Ascending aorta (tissue), 2 donors: ENCODE measurements around the gene DACH1. TPM values are rescaled to one million over a fixed set of nuclear protein-coding genes. Genes with fewer than 3 reads are reported as not detected.

Experiments
- DNase-seq, 2 donors: peaks; one replicate each; pipeline ENCODE4 v3.0.0-alpha.2; 2019; ENCODE audit warnings: low spot score in 2 of 2
- H3K27ac ChIP-seq, 2 donors: fragments of 200-600 bp; sonication (generic); one replicate each; pipeline ENCODE4 v1.5.1; 2016 to 2017; ENCODE audit warnings: mild to moderate bottlenecking in 1 of 2
- H3K27me3 ChIP-seq: fragments of 200-600 bp; sonication (generic); one replicate; pipeline ENCODE4 v1.5.1; 2017
- H3K36me3 ChIP-seq, 2 donors: fragments of 200-600 bp; sonication (generic); one replicate each; pipeline ENCODE4 v1.5.1; 2016
- H3K4me1 ChIP-seq, 2 donors: fragments of 200-600 bp; sonication (generic); one replicate each; pipeline ENCODE4 v1.5.1; 2016 to 2017; ENCODE audit warnings: mild to moderate bottlenecking in 1 of 2
- H3K4me3 ChIP-seq, 2 donors: fragments of 200-600 bp; sonication (generic); one replicate each; pipeline ENCODE4 v1.5.1; 2016 to 2017; ENCODE audit warnings: mild to moderate bottlenecking in 1 of 2
- H3K9me3 ChIP-seq, 2 donors: fragments of 200-600 bp; sonication (generic); one replicate each; pipeline ENCODE4 v1.5.1; 2016
- intact Hi-C: fragments of 100-400 bp; cut with DNase I; formaldehyde crosslinking; loops from one replicate; pipeline ENCODE4 v1.15.1; 2023
- total RNA-seq: library from RNA; depleted of rRNA; stranded (reverse); fragments of >200 nt; gene quantifications from one replicate; pipeline ENCODE4 v1.1.0, GENCODE V29; 2016
- TF ChIP-seq, protein P1 (sequence below), 3 experiments: fragments of 200-600 bp in 2 of 3; fragments of 450-650 bp in 1 of 3; sonication (generic) in 2 of 3; IDR thresholded peaks; one replicate each; pipeline ENCODE4 v1.5.1; 2016 to 2019; ENCODE audit warnings: antibody characterized with exemption in 3 of 3, mild to moderate bottlenecking in 1 of 3, moderate library complexity in 1 of 3

The DACH1 gene
- total RNA-seq, 1 donor from 2014 or later: not detected

DNA sequence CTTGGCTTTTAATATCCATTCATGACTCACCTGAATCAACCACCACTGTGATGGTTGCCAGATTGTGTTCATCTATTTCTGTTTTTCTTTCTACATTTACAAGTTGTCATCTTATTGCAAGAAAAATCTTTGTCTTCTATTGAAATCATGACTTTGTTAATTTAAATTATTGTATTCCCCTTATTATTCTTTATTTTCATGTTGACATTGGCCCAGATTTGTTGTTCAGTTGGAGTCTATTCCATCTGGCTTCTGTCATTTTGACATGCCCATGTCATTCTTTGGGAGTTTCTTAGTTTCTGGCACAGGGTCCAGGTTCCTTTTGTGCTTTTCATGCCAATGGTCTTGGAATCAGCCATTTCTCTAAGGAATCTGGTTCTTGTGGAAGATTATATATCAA is 19.9 kb upstream of the DACH1 start:
- no peak for DNase-seq
- intact Hi-C loops: no loop called here

DNA sequence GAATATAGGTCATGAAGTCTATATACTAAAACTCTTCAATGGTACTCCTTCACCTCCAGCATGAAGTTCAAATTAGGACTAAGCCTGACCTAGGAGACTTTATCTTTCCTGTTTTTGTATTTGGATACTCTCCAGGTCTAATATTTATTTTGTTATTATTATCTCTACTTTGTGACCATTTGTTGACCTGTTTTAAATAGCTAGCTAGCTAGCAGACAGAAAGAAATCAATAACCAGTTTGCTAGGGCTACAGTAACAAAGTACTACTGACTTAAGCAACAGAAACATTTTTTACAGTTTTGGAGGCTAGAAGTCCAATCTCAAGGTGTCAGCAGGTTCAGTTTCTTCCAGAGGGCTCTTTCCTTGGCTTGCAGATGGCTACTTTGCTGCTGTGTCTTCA is 15.1 kb upstream of the DACH1 start:
- H3K36me3 ChIP-seq: no peaks in the 10 kb centered on the region
- intact Hi-C loops: no loop called here
- H3K4me1 ChIP-seq: no peaks in the 10 kb centered on the region
- no peaks in the 10 kb centered on the region for H3K9me3 ChIP-seq
- H3K27me3 ChIP-seq: no peaks in the 10 kb centered on the region
- DNase-seq: no peak
- TF ChIP-seq, protein P1, sequence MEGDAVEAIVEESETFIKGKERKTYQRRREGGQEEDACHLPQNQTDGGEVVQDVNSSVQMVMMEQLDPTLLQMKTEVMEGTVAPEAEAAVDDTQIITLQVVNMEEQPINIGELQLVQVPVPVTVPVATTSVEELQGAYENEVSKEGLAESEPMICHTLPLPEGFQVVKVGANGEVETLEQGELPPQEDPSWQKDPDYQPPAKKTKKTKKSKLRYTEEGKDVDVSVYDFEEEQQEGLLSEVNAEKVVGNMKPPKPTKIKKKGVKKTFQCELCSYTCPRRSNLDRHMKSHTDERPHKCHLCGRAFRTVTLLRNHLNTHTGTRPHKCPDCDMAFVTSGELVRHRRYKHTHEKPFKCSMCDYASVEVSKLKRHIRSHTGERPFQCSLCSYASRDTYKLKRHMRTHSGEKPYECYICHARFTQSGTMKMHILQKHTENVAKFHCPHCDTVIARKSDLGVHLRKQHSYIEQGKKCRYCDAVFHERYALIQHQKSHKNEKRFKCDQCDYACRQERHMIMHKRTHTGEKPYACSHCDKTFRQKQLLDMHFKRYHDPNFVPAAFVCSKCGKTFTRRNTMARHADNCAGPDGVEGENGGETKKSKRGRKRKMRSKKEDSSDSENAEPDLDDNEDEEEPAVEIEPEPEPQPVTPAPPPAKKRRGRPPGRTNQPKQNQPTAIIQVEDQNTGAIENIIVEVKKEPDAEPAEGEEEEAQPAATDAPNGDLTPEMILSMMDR (IDR thresholded peaks at IDR 0.05): no peak
- H3K27ac ChIP-seq: no peak overlapping the region
- no peak overlapping the region for H3K4me3 ChIP-seq

More for the DNA sequence above, 19.9 kb upstream of the DACH1 start:
- TF ChIP-seq, protein P1 (IDR thresholded peaks at IDR 0.05): no peak
- Histone ChIP-seq H3K27ac (no peak overlapping the region), H3K27me3 (no peaks in the 10 kb centered on the region), H3K4me1 (no peaks in the 10 kb centered on the region), H3K36me3 (no peaks in the 10 kb centered on the region), H3K4me3 (no peak overlapping the region), H3K9me3 (no peaks in the 10 kb centered on the region)

DNA sequence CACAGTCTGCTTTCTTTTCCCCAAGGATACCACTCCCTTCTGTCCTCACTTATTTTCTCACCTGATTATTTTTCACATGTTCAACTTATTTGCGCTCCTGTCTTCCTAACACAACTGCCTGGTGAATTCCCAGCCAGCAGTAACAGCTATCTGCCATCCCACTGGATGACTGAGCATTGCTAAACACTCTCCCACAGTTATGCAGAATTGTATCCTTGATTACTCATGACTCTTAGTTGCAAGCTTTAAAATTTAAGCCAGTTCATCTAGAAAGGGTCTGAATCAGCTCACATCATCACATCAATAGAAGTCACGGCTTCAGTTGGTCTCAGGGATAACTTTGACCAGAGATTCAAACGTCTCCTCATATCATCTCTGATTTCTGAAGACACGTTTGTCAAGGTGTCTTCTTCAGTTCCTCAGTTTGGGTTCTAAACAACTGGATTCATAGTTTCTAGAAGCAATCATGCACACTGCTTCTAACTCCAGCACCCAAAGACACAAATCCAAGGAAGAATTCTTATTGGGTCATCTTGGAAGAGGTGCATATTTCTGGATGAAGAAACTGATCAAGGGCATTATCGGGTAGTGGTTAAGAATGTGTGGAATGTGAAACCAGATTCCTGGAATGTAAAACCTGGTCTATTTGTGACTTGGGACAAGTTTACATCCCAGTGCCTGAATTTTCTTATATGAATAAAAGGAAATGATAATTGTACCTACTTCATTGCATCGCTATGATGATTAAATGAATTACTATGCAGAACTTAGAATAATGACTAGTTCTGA is 13.9 kb upstream of the DACH1 start:
- TF ChIP-seq, protein P1 (IDR thresholded peaks at IDR 0.05): no peak
- Histone ChIP-seq H3K27me3 (no peaks in the 10 kb centered on the region), H3K9me3 (no peaks in the 10 kb centered on the region), H3K27ac (no peak overlapping the region), H3K4me1 (no peaks in the 10 kb centered on the region), H3K36me3 (no peaks in the 10 kb centered on the region), H3K4me3 (no peak overlapping the region)
- intact Hi-C loops: no loop called here
- DNase-seq: no peak

DNA sequence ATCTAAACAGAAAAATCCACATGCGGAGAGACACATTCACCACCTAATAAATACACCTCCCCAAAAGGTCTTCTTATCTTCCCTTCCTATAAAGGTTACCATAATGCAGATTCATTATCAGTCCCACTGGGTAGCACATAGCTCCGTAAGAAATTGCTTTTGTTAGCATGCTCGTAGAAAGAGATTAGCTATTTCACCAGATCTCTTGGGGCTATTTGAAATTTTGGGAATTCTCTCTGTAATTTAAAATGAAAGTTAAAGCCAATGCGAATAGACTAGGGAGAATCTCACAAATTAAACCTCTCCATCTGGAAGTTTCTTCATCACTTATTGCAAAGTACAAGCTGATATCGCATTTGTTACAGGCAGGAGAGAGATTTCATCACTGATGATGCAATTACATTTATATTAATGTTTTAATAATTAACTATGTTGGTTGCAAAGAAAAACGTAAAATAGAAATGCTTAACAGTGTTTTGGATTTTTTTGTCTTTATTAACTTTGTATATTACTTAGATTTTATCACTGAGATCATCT is 12.9 kb upstream of the DACH1 start:
- TF ChIP-seq, protein P1 (IDR thresholded peaks at IDR 0.05): no peak
- Histone ChIP-seq H3K27me3 (no peaks in the 10 kb centered on the region), H3K4me1 (no peaks in the 10 kb centered on the region), H3K9me3 (no peaks in the 10 kb centered on the region), H3K27ac (no peak overlapping the region), H3K4me3 (no peak overlapping the region), H3K36me3 (no peaks in the 10 kb centered on the region)
- intact Hi-C loops: no loop called here
- no peak for DNase-seq

DNA sequence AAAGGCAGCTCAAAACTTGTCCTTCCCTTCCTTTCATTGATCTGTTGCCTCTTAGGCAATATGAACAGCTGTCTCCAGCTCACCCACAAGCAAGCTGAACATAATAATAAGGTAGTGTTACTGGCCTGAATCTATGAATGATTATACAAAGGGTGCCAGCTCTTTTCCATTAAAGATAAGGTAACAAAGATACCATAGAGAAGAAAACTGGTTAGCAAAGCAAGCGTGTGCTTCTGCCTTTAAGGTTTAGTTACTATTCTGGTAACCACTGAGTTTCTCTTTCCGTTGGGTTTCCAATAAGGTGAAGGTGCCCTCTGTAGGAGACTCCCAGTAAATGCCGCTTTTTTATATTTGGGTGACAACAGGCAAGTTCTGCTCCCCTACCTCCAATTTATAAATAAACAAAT is 12.1 kb upstream of the DACH1 start:
- no peaks in the 10 kb centered on the region for H3K36me3 ChIP-seq
- H3K4me3 ChIP-seq: no peak overlapping the region
- no peaks in the 10 kb centered on the region for H3K4me1 ChIP-seq
- DNase-seq: no peak
- TF ChIP-seq, protein P1 (IDR thresholded peaks at IDR 0.05): peak in 1 of 3 experiments; percentile 24
- no peaks in the 10 kb centered on the region for H3K27me3 ChIP-seq
- H3K9me3 ChIP-seq: no peaks in the 10 kb centered on the region
- intact Hi-C loops: no loop called here
- H3K27ac ChIP-seq: no peak overlapping the region
